ENCODE data around the gene ZDHHC14.

GRCh38 chr6:157522472-157522871, 141.5 kb downstream of the ZDHHC14 start:
- TF ChIP-seq ZNF274 (IDR thresholded peaks at IDR 0.05; ENCODE audit: low read depth, low read length): no peak
- no peak for TF ChIP-seq SUZ12 (IDR thresholded peaks at IDR 0.05; ENCODE audit: extremely low read depth, insufficient read depth, insufficient read length)
- no peak for TF ChIP-seq YY1 (IDR thresholded peaks at IDR 0.05; ENCODE audit: insufficient read depth, insufficient read length)
